HG02943 (cell line): ENCODE measurements around the gene CDH4.

Experiments
- ATAC-seq: cut with Tn5 transposase; IDR thresholded peaks from one replicate; pipeline ENCODE4 v1.9.1; 2021; ENCODE audit warnings: mild to moderate bottlenecking, low read depth, moderate library complexity; ENCODE audit not compliant: unreplicated experiment

CDH4 gene

DNA sequence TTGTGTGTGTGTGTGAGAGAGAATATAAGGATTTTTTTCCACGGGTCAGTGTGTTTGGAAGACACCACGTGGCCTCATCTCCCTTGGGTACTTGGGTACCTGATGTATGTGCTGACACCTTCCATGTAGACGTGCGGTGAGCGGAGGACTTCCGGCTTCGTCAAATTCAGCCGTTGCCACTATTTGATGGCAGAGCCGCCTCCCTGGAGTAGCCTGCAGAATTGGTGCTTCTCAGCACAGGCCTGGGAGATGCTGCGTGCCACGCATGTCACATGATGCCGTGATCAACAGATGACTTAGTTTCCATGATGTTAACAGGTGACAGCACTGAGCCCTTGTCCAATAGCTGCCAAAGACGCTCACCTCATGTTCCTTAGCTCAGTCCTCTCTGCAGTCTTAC lies 69.4 kb downstream of the CDH4 start:
- ATAC-seq: no peak

DNA sequence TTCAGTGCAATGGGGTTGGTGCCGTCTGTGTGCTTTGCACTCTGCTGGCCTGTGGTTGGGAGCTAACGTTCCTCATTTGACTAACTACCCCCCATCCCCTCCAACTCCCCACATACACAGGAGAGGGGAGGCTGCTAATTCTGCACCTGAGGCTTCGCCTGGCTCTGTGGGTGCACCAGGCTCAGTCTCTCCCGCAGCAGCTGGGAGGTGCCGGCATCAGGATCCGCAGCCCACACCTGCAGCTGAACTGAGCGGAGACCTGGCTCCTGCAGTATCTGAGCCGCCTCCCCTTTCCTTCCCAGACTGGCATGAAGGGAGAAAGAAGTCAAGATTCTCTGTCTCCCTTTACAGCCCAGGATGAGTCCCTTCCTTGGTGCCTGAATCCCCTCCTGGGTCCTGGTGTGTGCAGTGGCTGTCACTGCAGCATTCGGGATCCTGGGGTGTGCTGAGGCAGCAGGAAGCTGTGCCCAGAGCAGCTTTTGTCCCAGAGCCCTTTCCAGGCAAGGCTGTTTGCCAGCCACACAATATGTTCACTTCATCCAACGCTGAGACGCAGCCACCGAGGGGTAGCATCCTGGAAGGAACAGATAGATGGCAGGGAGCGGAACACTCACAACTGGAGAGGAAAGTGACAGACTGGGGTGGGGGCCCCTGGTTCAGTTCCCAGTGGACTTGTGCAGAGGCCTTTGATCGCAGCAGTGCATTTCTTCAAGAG lies 70.2 kb downstream of the CDH4 start:
- ATAC-seq: no peak

DNA sequence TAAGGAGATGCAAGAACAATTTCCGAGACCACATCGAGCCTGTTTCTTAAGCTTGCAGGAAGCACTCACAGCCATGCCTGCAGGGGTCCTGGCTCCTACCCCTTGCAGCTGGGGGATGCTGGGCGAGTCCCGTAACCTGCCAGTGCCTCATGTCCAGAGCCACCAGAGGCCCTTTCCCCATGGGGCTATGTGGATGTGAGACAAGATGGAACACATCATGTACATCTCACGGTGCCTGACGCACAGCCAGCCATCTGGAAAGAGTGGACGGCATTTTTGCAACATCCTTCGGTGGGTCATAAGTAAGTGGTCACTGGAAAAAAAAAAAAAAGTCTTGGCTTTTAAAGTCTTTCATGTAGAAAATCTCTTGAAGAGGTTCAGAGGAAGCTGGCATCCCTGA lies 72.8 kb downstream of the CDH4 start:
- no peak for ATAC-seq

DNA sequence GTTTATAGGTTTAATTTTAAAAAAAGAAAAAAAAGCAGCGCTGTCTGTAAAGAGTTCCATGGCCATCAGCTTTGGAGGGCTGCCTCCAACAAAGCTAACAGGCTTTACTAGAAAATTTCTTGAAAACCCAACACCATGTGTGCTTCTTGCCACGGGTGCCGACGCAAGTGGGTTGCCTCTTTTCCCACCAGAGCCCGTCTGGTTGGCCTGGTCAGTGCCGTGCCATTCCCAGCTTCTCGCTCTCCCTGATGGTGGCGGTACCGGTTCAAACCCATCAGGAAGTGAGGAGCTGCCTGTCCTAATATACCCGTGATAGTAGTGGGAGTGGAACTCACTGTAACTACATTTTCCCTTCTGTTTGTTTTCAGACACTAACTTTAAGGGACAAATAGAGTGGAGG lies 73.7 kb downstream of the CDH4 start:
- no peak for ATAC-seq

DNA sequence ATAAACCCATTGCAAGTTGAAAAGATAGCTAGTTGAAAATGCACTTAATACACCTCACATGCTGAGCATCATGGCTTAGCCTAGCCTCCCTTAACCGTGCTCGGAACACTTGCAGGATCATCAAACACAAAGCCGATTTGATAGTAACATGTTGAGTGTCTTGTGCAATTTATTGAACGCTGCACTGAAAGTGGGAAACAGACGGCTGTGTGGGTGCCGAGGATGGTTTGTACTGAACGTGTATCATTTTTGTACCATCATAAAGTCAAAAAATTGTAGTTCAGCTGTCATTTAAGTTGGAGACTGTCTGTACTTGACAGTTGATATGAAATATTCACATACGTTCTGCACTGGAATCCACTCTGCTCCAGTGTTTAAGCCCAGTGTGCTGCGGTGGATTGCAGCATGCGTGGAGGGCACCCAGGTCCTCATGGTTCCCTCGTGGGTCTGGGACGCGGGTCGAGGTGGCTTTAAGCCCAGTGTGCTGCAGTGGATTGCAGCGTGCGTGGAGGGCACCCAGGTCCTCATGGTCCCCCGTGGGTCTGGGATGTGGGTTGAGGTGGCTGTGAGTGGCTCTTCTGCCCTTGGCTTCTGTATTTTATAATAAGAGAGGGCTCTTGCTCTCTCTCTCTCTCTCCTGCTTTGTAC lies 77.0 kb downstream of the CDH4 start:
- no peak for ATAC-seq

DNA sequence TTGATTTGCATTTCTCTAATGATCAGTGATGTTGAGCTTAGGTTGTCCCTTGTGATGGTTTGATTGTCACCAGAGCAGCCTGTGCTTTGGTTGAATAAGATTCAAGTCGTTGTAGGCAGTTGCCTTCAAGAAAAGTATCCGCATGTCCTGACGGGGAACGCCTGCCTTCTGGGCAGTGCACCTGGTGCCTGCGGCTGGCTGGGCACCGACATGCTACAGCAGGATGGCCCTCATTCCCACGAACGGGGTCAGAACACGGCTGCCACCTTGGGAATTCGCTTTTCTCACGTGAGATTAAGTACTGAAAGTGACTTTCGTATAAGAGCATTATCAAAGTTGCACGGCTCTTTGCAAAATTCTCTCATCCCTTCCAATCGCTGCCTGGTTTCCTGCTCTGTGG lies 78.4 kb downstream of the CDH4 start:
- ATAC-seq: no peak

DNA sequence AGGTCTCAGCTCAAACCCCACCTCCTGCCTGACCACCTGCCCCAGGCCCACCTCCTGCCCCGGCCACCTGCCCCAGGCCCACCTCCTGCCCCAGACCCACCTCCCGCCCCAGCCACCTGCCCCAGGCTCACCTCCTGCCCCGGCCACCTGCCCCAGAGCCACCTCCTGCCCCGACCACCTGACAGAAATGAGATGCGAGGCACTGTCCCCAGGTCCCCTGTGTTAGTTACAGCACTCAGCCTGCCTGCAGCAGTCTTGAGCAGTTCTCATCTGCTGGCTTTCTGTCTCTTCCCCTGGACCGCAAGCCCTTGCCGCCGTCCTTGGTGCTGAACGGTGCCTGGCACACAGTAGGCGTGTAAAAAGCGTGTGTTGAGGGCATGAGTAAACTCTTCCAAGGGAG lies 79.5 kb downstream of the CDH4 start:
- no peak for ATAC-seq

DNA sequence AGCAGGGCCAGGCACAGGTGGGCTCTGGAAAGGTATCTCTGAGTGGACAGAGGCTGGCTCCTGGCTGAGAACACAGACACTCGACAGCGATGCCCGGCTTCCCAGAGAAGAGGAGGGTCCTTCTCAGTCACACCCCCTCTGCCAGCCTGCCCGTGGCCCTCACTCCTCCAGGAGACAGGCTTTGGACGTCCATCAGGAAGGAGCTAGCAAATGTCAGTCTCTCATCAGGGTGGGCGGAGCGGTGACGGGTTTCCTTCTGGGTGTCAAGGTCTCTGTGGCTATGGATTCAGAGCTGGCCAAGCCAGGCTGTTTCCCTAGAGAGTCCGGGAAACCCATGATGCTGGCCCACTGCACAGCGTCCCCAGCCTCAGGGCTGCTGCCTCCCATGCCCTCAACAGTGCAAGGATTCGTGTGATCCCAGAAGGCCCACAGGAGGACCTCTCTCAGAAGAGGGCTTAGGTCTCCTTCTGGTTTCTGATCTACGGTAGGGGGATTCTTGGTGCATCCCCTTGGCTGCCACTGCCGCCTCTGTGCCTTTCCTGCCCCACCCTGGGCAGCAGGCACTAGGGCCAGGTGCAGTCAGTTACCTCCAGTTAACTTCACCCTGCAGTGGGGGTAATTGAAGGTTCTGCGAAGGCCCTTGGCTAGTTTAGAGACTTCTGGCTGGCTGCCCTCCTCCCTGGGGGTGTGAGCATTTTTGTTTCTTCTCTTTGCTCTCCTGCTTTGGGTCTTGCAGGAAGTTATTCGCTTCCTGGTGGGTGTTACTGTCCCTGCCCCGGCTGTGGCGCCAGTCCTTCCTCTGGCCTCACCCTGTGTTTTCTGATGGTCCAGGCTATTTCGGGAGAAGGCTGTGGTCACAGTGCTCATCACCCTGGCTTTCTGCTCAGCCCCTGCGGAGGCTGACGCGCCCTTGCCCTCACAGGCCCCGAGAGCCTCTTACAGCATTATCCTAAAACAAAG lies 80.2 kb downstream of the CDH4 start:
- ATAC-seq: no peak

DNA sequence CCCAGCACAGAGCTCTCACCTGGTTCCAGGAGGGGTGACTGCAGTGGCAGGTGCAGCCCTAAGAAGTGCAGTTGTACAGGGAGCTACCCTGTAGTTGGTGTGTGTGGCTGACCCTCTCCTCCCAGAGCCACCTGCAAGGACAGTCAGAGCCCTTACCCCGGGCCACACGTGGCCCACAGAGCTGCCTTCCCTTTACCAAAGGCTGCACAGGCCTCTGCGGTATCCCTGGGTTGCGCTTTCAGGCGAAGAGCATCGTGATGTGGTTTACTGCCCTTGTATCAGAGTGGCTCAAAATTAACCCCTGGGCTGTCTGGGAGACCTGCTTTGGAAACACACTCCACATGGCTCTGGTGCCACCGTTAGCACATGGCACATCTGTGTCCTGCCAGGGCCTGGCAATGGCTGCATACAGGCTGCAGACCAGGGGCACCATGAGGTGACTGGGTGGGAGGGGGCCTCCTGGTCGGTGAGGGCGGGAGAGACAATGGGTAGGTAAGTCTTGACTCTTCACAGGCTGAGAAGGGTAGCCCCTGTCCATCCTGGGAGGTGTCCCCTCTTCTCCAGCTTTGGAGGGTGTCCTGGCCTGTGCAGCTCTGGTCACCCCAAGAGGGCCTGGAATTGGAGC lies 81.5 kb downstream of the CDH4 start:
- no peak for ATAC-seq

DNA sequence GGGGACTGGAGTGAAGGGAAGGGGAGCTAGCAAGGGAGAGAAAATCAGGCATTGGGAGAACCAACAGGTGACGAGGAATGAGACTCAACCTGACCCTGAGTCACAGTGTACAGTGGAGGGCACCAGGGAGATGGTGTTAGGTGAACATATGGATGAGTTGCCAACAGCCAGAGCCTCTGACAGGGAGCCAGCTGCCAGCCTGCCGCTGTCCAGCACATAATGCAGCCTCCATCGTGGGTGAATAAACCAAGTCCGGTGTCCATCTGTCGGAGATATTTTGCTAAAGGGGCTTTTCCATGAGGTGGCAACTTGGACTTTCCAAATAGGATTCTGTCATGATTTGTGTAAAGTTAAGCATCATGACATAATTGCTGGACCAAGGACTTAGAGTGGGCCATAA lies 88.1 kb downstream of the CDH4 start:
- no peak for ATAC-seq

DNA sequence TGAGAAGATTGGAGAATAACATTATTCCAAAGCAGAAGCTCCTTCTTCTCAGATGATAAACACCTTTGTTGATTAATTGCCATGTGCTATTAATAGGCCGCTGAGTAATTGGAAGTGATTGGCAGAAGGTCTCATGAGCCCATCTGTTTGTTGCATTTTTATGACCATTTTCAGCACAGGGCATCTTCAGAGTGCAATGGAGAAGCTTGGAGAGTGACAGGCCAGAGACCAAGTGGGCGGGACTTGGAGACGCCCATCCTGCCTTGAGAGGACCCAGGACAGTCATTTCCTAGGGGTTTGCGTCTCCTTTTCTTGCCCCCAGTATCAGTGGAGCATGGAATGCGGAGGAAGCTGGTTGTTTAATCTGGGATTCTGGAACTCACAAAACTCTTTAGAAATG lies 89.5 kb downstream of the CDH4 start:
- ATAC-seq: no peak

DNA sequence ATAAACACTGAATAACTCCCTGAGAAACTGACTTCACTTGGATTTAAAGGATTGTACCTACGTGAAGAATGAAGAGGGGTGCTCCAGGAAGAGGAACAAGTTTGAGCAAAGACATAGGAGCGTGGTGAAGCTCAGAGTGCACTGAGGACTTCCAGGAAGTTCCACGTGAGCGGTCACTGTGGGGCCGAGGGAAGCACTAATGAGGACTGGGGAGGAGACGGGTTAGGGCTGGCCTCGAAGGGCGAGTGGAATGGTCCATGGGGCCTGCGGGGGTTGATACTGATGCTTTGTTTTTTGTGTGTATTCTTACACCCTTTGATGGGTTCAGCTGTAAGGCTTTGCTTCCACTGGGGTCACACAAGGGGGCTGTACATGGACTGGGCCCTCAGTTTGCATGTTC lies 91.9 kb downstream of the CDH4 start:
- ATAC-seq: no peak

DNA sequence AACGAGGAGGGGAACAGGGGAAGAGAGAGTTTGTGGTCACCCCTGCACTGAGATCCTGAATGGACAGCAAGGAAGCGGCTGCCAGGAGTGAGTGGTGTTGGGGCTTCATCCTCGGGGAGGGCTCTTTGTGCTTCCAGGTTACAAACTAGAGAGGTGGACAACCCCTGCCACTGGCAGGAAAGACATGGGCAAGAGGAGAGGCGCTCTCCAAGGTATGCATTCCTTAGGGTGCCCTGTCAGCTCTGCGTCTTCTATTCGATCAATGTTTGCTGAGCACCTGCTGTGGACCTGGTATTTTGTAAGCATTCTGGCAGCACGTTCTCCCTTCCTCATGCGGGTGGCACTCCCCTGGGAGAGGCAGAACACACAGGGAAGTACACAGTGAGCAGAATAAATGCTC lies 93.6 kb downstream of the CDH4 start:
- ATAC-seq: no peak

DNA sequence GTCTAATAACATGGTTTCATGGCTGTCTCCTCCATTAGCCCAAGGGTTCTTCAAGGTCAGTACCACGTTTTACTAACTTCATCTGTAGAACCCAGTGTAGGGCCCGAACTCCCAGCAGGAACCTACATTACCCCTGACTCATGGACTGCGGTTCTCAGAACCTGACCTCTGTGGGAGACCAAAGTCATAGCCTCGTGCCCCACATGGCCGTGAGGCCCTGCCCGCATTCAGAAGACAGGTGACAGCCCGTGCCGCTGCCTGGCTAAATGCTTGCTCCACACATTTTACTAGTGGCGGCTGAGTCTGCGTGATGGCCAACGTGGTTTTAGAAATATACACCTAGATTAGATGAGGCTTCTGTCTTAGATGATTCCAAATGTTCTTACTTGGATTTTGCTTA lies 94.9 kb downstream of the CDH4 start:
- no peak for ATAC-seq

DNA sequence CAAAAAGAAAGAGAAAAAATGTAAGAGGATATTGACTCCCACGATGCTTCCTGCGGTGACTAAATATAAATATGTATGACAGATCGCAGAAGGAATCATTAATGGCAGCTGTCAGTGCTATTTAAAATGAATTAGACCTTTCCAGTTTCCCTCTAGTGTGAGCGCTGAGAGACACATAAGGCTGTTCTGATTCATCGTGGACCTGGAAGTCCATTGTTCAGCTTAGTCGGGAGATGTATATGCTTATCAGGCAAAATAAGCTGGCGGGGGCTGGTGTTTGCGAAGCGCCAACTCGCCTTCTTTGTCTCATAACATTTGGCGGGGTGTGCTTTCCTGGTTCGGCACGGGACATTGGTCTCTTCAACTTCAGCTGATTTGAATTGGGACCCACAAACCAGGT lies 95.4 kb downstream of the CDH4 start:
- ATAC-seq: no peak

DNA sequence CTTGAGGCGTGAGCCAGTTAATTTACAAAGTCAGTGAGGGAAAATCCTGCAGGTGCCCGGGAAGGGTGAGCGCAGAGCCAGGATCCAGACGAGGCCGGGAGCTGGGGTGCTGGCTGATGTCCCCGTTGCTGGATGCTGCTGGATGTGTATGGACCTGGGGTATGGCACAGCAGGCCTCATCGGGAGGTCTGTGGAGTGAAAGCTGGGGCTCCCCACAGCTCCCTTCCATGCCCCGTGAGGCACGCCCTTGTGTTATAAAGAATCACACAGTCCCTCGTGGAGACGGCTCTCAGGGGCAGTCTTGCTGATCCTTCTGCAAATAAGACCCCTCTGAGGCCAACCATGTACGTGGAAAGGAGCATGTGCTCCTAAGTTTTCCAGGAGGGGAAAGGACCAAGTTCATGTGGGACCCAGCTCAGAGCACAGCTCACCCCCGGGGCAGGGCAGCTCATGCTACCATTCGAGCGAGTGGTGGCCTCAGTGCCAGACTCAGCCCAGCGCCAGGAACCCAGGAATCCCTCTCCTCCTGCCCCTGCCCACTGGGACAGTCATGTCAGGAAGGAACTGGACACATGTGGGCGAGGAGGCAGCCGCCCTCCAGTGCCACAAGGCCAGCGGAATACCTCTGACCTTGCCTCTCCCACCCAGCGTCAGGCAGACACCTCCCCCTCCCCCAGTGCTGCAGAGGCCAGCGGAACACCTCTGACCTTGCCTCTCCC lies 97.5 kb downstream of the CDH4 start:
- no peak for ATAC-seq

DNA sequence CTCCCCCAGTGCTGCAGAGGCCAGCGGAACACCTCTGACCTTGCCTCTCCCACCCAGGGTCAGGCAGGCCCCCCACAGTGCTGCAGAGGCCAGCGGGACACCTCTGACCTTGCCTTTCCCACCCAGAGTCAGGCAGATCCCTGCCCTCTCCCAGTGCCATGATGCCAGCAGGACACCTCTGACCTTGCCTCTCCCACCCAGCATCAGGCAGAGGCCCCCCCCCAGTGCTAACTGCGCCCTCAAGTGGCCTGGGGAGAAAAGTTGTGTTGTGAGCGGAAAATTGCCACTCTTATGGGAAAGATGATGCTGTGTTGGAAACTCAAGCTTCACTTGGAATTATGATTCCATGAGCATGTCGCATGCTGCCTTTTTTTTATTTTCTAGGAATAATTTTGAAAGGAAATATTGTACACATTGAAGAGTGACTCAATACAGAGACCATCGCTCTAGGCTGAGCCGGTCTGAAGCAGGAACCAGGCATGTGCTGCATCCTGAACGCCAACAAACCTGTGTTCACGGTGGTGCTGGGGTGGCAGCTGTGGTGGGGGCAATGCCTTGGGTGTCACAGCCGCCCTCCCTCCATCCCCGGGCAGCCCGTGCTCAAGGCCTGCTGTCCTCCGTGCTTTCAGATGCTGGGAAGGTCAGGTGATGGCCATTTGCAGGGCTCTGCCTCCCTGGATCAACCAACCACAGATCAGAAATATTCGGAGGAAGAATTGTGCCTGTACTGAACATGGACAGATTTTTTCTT lies 98.6 kb downstream of the CDH4 start:
- no peak for ATAC-seq

DNA sequence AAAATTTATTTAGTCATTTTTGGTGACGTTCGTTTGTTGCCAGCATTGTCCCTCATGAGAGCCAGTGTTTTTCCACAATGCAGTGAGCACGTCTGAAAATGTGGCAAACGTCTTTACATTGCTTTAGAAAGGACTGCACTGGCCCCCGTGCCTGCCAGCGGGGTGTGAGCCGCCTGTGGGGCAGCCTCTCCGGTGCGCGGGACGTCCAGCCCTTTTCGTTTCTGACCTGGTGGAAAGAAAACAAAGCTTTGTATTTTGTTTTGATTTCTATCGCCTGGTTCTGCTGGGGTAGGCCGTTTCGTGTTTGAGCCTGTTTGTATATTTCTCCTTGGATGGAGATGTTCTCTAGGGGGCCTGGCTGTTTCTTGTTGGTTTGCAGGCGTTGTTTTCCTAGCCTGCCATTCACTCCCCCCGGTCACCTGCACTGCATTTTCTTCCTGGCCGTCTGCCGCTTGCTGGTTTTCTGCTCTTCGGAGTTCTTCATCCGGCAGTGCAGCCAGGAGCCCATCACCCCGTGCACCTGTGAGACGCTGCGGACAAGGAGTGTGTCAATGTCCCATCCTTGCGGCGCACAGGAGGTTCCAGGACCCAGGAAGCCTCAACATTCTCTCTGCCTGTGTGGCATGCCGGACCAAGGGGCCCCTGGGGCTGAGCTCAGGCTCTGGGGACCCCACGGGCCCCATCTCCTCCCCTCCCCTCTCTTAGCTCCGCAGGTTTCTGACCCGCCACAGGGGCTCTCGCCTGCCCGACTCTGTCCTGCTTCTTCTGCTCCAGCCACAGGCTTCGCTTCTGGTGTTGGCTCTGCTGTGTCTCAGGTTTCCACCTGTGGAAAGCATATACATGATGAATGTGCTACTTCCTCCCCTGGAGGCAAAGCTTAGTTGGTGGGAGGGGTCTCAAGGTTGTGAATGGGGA lies 100.5 kb downstream of the CDH4 start:
- no peak for ATAC-seq
